ENCODE data around the gene ASF1B.
"Not testable (repeated sequence)": the region's sequence is repeated elsewhere in the genome, so short reads cannot be mapped to it uniquely, and the experiment has no call there.

Gene ASF1B

GRCh38 chr19:14136509-14137281 is at the start of gene ASF1B:
Gene ASF1B (minus strand): TSS chr19:14136589. CDS start chr19:14136456, 133 bp downstream.
- DNase-seq = peak; percentile 98

- not testable (repeated sequence) for DNase-seq
Observed at GRCh38 chr19:14185691-14186090, 49.3 kb upstream of the ASF1B start.

GRCh38 chr19:14185158-14185557 is 48.8 kb upstream of the ASF1B start:
- no peak for DNase-seq

- no peak for DNase-seq
Observed at GRCh38 chr19:14183741-14184350, 47.5 kb upstream of the ASF1B start.

- no peak for DNase-seq
Observed at GRCh38 chr19:14182476-14182875, 46.1 kb upstream of the ASF1B start.

- DNase-seq = no peak
Observed at GRCh38 chr19:14181906-14182305, 45.5 kb upstream of the ASF1B start.

- DNase-seq = not testable (repeated sequence)
Observed at GRCh38 chr19:14181199-14181598, 44.8 kb upstream of the ASF1B start.

GRCh38 chr19:14177496-14178074 is 41.2 kb upstream of the ASF1B start:
- no peak for DNase-seq

GRCh38 chr19:14175351-14175792 is 39.0 kb upstream of the ASF1B start:
- no peak for DNase-seq

- DNase-seq = no peak
Observed at GRCh38 chr19:14174883-14175282, 38.5 kb upstream of the ASF1B start.

GRCh38 chr19:14168993-14169392 is 32.6 kb upstream of the ASF1B start:
- DNase-seq = no peak

- DNase-seq = no peak
Observed at GRCh38 chr19:14168259-14168972, 32.0 kb upstream of the ASF1B start.

- DNase-seq = no peak
Observed at GRCh38 chr19:14167576-14168138, 31.3 kb upstream of the ASF1B start.

- no peak for DNase-seq
Observed at GRCh38 chr19:14166999-14167575, 30.7 kb upstream of the ASF1B start.

GRCh38 chr19:14165990-14166830 is 29.8 kb upstream of the ASF1B start:
- no peak for DNase-seq

- no peak for DNase-seq
Observed at GRCh38 chr19:14164724-14165493, 28.5 kb upstream of the ASF1B start.

- DNase-seq = no peak
Observed at GRCh38 chr19:14164082-14164481, 27.7 kb upstream of the ASF1B start.

- no peak for DNase-seq
Observed at GRCh38 chr19:14162871-14163297, 26.5 kb upstream of the ASF1B start.

GRCh38 chr19:14161305-14161704 is 24.9 kb upstream of the ASF1B start:
- no peak for DNase-seq

GRCh38 chr19:14160017-14160703 is 23.8 kb upstream of the ASF1B start:
- DNase-seq = no peak
